Prostate gland (tissue), 2 donors: Measurements from ENCODE around the gene MXRA8.
"Not testable (repeated sequence)": the region's sequence is repeated elsewhere in the genome, so short reads cannot be mapped to it uniquely, and the experiment has no call there.

Experiments used
- CTCF ChIP-seq, 4 experiments: fragments of 200-600 bp in 2 of 4; fragments of 450-650 bp in 2 of 4; sonication (generic) in 2 of 4; IDR thresholded peaks; 1 replicate in 3 of 4; 2 replicates in 1 of 4; pipeline ENCODE4 v1.5.1; 2016 to 2019; ENCODE audit warnings: antibody characterized with exemption in 4 of 4, mild to moderate bottlenecking in 2 of 4, moderate library complexity in 2 of 4
- POLR2A ChIP-seq: fragments of 450-650 bp; IDR thresholded peaks from one replicate; pipeline ENCODE4 v1.6.1; 2016; ENCODE audit warnings: antibody characterized with exemption, mild to moderate bottlenecking
- POLR2AphosphoS5 ChIP-seq: sonication (generic); formaldehyde crosslinking; IDR thresholded peaks from one replicate; pipeline ENCODE4 v1.6.1; 2017; ENCODE audit warnings: antibody characterized with exemption

DNA sequence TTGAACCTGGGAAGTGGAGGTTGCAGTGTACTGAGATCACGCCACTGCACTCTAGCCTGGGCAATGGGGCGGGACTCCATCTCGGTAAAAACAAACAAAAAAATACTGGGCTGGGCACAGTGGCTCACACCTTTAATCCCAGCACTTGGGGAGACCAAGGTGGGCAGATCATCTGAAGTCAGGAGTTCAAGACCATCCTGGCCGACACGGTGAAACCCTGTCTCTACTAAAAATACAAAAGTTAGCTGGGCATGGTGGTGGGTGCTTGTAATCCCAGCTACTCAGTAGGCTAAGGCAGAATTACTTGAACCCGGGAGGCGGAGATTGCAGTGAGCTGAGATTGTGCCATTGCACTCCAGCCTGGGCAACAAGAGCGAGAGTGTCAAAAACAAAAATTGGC is 42.2 kb downstream of the MXRA8 start:
- not testable (repeated sequence) for TF ChIP-seq CTCF (IDR thresholded peaks at IDR 0.05); POLR2A; POLR2AphosphoS5
